HG03520 (cell line): Measurements from ENCODE around the gene ARHGAP26.
"Not testable (repeated sequence)": the region's sequence is repeated elsewhere in the genome, so short reads cannot be mapped to it uniquely, and the experiment has no call there.

Experiments
- ATAC-seq: cut with Tn5 transposase; IDR thresholded peaks from one replicate; pipeline ENCODE4 v1.9.1; 2021; ENCODE audit warnings: mild to moderate bottlenecking, moderate library complexity; ENCODE audit not compliant: unreplicated experiment

ARHGAP26 gene

DNA sequence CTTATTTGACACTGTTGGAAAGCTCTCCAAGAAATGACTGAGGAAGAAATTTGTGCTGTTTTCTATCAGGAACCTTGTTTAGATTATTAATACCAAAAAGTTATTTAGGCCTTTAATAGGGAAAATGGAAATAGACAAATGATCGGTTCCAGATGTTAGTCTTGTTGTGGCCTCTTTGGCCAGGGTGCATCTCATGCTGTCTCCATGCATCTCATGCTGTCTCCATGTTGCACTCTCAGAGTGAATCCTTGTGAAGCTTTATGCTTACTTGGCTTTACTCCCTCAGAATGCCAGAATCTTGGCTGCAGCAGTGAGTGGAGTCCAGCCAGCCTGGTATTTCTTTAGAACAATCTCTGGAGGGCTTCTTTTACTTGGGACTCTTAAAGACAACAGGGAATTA lies 185.5 kb downstream of the ARHGAP26 start:
- no peak for ATAC-seq

DNA sequence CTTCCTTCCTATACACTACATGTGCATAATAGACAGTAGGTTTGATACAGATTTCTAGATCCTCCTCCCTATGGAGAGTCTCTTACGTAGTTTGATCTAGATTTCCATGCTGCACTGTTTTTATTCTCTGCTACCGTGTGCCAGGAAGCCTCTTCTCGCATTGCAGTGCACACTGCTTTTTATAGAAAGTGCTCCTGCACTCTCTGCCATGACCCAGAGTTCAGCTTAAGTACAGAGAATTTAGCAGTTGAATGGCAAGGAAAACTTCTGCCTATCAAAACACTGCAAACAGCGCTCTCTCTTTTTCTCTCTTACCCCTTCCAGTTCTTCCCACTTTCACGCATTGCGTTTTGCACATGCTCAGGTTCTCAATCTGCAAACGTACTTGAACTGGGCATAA lies 187.4 kb downstream of the ARHGAP26 start:
- ATAC-seq: no peak

DNA sequence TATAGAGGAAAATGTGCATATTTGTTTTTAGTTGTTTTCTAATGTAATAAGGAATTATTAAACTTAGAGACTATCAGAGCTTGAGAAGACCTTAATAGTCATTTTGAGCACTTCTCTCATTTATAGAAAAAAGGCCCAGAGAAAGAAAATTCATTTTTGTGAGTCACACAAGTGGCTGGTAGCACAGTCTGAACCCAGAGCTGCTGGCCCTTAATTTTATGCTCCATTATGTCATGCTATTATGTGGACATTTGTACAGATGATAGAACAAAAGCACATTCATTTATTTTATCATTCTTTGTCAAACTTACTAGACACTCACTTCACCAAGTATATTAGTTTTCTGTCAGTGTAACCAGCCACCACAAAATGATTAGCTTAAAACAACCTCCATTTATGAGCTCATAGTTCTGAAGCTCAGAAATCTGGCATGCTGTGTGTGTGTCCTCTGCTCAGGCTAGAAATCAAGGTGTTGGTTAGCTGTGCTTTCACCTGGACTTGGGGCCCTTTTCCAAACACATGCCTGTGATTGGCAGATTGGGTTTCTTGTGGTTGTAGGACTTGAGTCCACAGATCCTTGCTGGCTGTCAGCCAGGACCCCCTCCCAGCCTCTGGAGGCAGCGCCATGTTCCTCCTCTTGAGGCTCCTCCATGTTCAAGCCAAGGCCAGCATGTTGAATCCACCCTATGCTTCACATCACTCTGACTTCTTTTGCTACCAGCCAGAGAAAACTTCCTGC lies 188.9 kb downstream of the ARHGAP26 start:
- ATAC-seq: no peak

DNA sequence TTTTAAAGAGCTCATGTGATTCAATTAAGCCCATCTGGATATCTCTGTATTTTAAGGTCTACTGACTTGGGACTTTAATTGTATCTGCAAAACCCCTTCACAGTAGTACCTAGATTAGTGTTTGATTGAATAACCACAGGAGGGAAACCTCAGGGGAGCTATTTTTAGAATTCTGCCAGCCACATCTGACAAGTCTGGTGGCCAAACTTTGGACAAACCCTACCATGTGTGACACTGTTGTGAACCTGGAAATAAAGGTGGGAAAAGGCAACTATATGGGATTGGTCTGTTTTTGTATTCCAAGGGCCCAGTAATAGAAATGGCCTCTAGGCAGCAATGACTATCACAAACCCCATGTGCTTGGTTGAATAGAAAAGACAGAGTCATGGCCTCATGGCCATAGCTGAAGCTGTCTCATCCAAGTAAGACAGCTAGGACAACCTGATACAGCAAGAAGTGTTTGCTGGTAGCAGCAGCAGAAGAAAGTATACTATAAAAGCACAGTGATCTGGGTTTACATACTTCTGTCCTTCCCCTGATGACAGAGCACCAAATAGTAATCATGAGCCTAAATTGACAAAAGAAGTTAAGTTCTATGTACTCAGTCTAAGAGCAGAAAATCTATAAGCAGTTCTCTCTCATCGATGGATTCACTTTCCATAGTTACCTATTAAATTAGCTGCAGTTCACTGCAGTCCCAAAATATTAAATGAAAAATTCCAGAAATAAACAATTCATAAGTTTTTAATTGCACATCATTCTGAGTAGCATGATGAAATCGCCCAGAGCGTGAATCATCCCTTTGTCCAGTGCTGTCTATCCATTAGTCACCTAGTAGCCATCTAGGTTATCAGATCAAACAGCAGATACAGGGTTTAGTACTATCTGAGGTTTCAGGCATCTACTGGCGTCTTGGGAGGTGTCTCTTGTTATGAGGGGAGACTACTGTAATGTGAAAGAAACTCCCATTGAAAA lies 189.8 kb downstream of the ARHGAP26 start:
- no peak for ATAC-seq

DNA sequence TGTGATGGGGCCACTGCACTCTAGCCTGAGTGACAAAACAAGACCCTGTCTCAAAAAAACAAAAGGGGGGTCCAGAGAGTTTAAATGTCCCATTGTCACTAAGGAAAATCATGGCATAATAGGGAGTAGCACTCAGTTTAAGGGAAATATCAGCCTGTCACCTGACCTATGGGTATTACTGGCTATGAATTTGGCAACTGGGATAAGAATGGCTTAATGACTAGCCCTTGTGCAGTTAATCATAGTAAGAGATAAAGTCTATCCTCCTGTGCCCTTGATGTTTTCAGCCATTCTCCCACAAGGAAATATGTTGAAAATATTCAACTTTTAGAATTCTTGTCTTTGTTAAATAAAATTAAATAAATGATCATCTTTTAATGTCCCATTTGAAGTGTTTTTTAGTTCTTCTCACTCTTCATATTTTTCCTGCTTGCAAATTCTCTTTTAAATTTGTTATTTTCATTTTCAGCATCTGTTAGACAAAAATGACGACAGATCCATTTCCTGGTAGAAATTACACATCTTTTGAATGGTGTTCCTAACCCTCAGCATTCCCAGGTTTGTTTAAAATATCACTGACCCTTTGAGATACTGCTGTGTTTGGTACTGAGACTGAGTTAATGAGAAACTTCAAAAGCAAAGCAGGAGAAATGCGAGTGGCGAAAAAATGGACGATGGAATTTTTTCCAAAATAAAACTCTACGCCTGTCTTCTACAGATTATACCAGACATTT lies 191.4 kb downstream of the ARHGAP26 start:
- no peak for ATAC-seq

DNA sequence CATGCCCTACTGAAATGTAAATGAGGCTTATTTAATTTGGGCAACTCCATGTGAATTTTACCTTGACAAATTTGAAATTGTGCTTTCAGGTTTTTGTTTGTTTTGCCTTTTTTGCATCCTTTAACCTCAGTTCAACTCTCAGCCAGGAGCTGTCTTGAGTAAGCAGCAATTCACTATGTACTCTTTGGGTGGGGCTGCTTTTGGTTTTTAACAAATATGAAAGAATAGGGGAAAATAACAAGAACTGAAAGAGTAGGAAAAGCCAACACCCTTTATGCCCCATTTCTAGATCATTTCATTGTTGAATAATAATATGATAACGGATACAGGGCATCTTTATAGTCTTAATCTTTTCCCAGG lies 192.0 kb downstream of the ARHGAP26 start:
- ATAC-seq: no peak

DNA sequence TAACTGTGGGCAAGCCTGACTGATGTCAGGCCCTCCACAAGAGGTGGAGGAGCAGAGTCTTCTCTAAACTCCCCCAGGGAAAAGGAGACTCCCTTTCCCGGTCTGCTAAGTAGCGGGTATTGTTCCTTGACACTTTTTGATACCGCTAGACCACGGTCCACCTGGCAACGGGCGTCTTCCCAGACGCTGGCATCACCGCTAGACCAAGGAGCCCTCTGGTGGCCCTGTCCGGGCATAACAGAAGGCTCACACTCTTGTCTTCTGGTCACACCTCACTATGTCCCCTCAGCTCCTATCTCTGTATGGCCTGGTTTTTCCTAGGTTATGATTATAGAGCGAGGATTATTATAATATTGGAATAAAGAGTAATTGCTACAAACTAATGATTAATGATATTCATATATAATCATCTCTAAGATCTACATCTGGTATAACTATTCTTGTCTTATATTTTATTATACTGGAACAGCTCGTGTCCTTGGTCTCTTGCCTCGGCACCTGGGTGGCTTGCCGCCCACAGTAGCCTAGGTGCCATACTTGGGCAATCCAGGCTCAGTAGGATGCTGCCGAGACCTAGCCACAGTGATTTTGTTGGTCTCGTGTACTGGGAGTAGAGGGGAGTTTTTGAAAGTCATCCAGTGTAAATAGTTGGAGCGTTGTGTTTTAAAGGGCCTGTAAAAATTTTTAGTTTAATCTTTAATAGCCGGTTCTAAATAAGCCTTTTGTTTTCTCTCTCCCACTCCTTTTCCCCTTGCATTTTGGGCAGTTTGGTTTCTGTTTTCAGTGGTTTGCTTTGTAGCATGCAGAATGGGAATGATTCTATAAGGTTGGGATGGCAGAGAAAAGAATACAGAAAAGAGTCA lies 195.3 kb downstream of the ARHGAP26 start:
- ATAC-seq: not testable (repeated sequence)

DNA sequence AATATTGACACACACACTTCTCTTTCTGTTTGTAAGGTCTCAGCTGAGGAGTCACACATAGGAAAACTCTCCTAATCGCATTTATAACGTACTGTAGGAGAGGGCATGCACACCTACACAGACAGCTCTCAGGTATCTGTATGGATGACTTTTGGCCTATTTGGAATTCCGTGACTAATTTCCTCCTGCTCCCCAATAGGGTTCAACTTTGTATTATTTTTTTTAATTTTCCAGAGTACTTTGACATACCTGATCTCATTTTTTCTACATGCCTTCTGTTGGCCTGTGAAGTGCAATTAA lies 195.9 kb downstream of the ARHGAP26 start:
- no peak for ATAC-seq

DNA sequence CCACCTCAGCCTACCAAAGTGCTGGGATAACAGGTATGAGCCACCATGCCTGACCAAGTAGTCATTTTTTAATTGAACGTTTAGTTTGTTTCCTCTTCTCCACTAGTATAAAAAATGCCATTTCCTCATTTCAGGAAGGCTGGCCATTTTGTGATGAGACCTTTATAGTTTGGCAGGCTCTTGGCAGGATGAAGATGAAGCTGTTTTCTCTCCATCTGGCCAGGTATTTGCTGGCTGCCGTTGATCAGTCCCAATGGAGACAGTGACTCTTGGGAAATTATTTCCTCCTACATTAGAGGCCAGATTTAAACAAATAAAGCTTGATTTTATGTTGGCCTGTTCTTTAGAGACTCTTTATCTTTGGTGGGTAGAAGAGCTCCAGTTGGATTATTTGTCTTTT lies 199.0 kb downstream of the ARHGAP26 start:
- ATAC-seq: no peak

DNA sequence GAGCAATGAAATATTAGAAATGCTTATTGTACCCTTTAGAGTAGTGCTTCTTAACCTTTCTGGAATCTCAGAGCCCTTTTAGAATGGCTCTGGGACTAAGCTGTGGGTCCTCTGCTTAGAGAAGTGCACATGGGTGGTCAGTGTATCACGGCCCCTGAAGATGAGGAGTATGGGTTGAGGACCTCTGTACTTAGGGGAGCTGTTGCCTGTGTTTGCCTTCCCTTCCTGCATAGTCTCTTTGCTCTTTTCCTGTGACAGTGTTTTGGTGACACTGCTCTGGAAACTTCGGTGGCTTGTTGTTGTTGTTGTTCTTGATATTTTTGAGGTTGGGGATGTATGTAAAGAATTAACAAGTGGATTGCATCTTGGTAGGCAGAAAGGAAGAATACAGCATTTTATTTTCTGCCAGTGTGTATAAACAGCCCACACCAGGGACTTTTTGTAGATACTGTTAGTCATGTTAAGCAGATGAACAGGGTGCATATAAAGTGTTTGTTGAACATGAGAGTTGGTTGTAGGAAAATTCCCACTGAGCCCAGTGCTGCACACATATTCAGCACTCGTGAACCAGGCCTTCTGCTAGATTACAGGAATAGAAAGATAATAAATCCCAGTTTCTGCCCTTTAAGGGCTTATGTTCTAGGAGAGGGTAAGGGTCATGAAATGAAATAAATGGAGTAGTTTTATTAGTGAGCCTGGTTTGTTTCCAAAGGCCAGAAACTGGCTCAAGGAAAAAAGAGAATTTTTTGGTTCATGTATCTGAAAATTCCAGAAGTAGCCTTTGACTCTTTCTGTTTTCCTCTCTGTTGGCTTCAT lies 199.7 kb downstream of the ARHGAP26 start:
- no peak for ATAC-seq

DNA sequence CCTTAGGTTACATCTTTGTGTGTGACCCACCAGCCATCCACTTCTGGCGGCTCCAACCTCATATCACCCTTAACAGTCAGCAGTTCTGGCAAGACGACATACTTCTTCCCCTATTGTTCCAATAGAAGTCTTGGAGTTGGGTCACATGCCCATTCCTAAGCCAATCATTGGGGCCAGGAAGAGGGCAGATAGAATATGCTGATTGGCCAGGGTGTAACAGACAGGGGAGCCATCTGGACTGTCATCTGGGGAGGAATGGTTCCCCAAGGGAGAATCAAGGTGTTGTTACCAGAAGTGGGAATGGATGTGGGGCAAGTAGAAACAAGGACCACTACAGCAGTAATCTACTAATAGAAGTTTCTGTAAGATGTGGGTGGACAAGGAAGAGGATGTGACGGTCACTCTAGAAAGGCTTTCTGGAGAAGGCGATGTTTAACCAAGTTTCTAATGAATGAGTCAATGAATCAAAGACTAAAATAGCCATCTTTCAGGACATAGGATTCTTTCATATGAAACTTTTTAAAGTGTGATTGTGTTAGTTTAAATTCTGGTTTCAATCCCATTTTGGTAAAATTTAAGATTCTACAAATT lies 200.4 kb downstream of the ARHGAP26 start:
- no peak for ATAC-seq

DNA sequence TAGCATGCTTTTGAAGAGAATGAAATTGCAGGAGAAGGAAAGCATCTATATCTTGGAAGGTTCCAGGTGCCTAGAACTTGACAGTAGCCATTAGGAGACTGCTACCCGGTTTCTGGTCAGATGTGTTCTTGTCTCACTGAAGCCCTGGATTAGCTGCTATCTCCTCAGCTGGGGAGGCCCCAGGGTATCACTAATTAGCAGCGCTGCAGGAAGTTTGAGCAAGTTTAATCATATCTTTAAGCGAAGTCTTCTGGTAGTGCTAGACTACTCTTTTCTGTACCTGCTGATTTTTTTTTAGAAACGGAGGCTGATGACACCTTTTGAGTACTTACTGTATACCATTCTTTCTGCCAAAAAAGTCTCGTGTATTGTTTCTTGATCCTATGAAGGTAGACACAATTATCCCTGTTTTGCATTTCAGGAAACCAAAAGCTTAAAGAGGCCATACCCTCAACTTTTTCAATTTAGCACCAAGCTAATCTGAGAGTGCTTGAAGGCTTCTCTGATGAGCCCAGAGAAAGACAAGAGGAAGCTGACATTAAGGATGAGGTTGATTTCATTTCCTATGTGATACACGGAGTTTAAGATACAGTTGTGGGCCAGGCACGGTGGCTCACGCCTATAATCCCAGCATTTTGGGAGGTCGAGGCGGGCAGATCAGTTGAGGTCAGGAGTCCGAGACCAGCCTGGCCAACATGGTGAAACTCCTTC lies 201.3 kb downstream of the ARHGAP26 start:
- ATAC-seq: no peak

DNA sequence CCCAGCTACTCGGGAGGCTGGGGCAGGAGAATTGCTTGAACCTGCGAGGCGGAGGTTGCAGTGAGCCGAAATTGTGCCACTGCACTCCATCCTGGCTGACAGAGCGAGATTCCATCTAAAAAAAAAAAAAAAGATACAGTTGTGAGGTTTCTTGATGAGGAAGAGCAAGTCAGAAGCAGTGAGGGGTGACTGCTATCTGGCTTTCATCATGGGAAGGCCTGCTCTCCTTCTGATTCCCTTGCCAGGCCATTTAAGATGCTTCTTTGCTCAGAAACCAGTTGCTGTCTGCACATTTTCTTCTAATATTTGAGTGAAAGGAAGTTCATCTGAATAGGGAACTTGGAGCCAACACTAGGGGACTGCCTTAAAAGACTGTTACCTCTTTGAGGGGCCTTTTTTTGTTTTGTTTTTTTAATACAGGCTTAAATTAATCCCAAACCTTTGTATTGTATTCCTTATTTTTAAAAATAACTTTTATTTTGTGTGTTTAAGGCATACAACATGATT lies 201.9 kb downstream of the ARHGAP26 start:
- ATAC-seq: no peak

DNA sequence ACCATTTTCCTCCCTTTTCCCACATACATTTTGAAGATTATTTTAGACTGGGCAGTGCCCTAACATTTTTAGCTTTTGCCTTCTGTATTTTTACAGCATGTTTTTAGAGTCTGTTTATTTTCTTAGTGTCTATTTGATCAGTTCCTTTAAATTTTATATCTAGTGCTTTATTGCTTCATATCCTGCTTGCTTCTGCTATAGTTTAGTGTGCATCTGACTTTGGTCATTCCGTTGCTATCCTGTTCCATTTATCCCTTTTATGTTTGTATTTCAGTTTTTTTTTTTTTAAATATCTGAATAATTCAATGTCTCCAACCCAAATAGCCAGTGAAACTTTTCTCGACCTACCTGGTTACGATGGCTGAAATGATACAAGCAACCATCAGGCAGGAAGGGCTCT lies 203.8 kb downstream of the ARHGAP26 start:
- no peak for ATAC-seq

DNA sequence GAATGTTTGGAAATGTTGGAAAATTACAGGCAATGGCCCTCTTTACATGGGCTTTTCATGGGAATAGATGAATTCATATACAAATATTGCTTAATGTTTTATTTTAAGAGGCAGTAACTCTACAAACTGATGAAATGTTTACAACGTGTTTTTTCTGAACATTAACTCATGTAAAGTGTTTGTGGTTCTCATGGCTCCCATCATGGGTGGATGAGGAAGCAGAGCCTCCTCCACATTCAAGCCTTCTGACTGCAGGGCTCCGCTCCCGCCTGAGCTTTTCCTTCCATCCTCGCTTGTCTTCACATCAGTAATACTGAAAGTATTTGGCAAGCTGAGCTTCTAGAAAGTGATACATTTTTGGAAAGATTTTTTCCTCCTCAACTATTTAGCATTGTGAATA lies 204.2 kb downstream of the ARHGAP26 start:
- no peak for ATAC-seq

DNA sequence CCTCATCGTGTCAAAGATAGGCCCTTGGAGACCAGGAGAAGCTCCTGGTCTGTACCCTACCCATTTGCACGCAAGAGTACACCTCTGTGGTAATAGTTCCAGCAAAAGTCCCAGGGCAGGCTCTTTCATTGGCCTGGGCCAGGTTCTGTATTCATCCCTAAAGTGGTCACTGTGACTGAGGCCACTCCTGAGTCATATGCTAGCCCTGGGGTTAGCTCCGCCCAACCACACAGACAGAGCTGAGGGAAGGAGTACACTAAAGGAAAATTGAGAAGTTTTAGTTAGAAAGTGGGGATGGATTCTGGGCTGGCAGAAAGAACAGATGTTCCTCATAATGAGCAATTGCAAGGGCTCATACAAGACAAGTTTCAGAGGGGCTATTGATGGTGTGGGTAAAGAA lies 206.7 kb downstream of the ARHGAP26 start:
- no peak for ATAC-seq

DNA sequence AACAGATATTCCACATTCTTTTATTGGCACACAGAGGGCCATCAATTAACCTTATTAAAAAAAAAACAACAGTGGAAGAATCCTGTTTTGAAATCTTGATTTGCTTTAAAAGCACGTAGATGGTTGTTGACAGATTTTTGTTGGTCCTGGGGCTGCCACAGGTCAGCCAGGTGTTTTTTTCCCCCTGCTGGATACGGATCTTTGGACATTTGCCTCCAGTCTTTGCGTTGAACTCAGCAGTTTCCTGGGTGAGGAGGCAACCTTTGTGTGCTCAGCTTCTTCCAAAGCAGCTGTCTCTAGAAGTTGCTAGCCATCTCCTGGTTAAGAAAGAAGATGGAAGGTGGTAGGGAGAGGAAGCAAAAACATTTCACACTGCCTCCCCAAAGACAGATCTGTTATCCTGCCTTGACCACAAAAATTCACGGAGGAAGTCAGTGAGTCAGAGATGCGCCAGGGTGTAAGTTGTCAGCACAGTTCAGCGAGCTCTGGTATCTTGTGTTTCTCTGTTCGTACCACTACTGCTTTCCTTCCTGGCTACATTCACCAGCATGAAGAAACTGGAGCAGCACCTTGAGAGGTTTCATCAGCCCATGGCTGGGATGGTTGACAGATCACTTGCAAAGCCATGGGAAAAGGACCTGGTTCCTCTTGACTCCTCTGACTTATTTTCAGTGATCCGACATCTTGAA lies 207.3 kb downstream of the ARHGAP26 start:
- no peak for ATAC-seq

DNA sequence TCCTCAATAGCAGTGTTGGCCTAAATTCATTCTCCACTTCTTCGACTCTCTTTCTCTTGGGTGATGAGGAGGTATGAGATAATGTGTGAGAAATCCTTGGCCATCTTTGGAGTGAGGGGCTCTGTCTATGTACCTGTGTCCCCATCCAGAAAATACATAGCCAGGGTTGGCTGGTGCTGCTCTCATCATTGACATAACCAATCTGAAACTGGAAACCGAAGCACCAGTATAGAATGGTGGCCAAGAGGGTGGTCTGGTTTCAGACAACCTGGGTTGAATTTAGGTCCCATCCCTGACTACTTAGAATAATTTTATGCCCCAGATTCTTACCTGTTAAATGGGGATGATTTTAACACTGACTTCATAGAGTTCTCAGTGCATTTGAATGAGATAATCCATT lies 208.1 kb downstream of the ARHGAP26 start:
- no peak for ATAC-seq
